ENCODE results near the gene LCP2. TPM values are rescaled to one million over a fixed set of nuclear protein-coding genes. Genes with fewer than 3 reads are reported as not detected.

LCP2 gene
- total and polyA plus RNA-seq, 10 of the 15 experiments (the other 5 are each of a cell fraction or from before 2014, with no cell fraction given) = 8.0 to 50.5 (median 20.6) TPM

GRCh38 chr5:170223360-170223759 is 74.2 kb downstream of the LCP2 start:
- ATAC-seq (no peak), FAIRE-seq (no peak), DNase-seq (ENCODE audit: low read depth, low spot score) (no peak)
- H3K79me2 ChIP-seq (ENCODE audit: control insufficient read depth, insufficient read depth, low read length) = no peaks in the 10 kb centered on the region
- intact Hi-C loops (cut with micrococcal nuclease; ENCODE audit: unreplicated experiment) = no loop called here
- no peaks in the 10 kb centered on the region for H4K20me1 ChIP-seq (ENCODE audit: control insufficient read depth, insufficient read depth)
- no peak overlapping the region for H3K4me3 ChIP-seq
- H3K27me3 ChIP-seq (replicated peaks in 1 of 2; ENCODE audit: control insufficient read depth in 2 of 2, insufficient read depth in 2 of 2, low read length in 1 of 2) = peaks cover 0 to 2% of the 10 kb centered on the region in 2 experiments; a peak in 1 of 4 replicates
- ChIA-PET RAD21 (ENCODE audit: unreplicated experiment) (interaction anchor here (1.1 to 4.9 kb wide), 5 partner anchors 115 to 198 kb away, joined by 3 to 60 read pairs (median 4); no protein-coding TSS in a partner anchor), CTCF (interaction anchor here (0.9 to 10.2 kb wide), 14 partner anchors 8 to 1236 kb away, joined by 3 to 180 read pairs (median 4); no protein-coding TSS in a partner anchor), SMC1A (ENCODE audit: uncharacterized antibody, unreplicated experiment) (interaction anchor here (0.9 to 7.1 kb wide), 10 partner anchors 13 to 202 kb away, joined by 3 to 66 read pairs (median 4); no protein-coding TSS in a partner anchor), POLR2A (no interaction called here)
- in situ Hi-C loops (cut with MboI) = loop anchor here (10.0 kb wide), 1 partner anchor 401 kb away; no protein-coding TSS in a partner anchor
- H2AFZ ChIP-seq (ENCODE audit: control insufficient read depth, low read depth, low read length) = no peak overlapping the region
- no peak overlapping the region for H3K9ac ChIP-seq (ENCODE audit: control insufficient read depth, insufficient read depth, low read length)
- TF ChIP-seq, protein P1, sequence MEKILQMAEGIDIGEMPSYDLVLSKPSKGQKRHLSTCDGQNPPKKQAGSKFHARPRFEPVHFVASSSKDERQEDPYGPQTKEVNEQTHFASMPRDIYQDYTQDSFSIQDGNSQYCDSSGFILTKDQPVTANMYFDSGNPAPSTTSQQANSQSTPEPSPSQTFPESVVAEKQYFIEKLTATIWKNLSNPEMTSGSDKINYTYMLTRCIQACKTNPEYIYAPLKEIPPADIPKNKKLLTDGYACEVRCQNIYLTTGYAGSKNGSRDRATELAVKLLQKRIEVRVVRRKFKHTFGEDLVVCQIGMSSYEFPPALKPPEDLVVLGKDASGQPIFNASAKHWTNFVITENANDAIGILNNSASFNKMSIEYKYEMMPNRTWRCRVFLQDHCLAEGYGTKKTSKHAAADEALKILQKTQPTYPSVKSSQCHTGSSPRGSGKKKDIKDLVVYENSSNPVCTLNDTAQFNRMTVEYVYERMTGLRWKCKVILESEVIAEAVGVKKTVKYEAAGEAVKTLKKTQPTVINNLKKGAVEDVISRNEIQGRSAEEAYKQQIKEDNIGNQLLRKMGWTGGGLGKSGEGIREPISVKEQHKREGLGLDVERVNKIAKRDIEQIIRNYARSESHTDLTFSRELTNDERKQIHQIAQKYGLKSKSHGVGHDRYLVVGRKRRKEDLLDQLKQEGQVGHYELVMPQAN (conservative IDR thresholded peaks at IDR 0.05) = no peak
- TF ChIP-seq ZNF207 (IDR thresholded peaks at IDR 0.05; ENCODE audit: borderline replicate concordance) (no peak), JUND (IDR thresholded peaks at IDR 0.05; ENCODE audit: low read depth, low read length) (no peak), ZNF24 (IDR thresholded peaks at IDR 0.05) (no peak), RAD21 (IDR thresholded peaks at IDR 0.05; ENCODE audit: insufficient read depth, low read depth, low read length) (no peak), POLR2AphosphoS5 (IDR thresholded peaks at IDR 0.05; ENCODE audit: low read length) (no peak), NBN (IDR thresholded peaks at IDR 0.05) (no peak), SUPT20H (IDR thresholded peaks at IDR 0.05; ENCODE audit: borderline replicate concordance, control insufficient read depth, low read depth, low read length) (no peak), BRCA1 (IDR thresholded peaks at IDR 0.05; ENCODE audit: low read depth, low read length) (no peak), IKZF1 (conservative IDR thresholded peaks at IDR 0.05) (no peak), SREBF1 (IDR thresholded peaks at IDR 0.05; ENCODE audit: low read length) (no peak), NRF1 (conservative IDR thresholded peaks at IDR 0.05; ENCODE audit: low read depth, low read length) (no peak), RFX5 (IDR thresholded peaks at IDR 0.05; ENCODE audit: low read depth, low read length) (no peak), CHD1 (IDR thresholded peaks at IDR 0.05; ENCODE audit: low read depth, low read length) (no peak), YBX1 (IDR thresholded peaks at IDR 0.05) (no peak)
- TF ChIP-seq, protein P2, sequence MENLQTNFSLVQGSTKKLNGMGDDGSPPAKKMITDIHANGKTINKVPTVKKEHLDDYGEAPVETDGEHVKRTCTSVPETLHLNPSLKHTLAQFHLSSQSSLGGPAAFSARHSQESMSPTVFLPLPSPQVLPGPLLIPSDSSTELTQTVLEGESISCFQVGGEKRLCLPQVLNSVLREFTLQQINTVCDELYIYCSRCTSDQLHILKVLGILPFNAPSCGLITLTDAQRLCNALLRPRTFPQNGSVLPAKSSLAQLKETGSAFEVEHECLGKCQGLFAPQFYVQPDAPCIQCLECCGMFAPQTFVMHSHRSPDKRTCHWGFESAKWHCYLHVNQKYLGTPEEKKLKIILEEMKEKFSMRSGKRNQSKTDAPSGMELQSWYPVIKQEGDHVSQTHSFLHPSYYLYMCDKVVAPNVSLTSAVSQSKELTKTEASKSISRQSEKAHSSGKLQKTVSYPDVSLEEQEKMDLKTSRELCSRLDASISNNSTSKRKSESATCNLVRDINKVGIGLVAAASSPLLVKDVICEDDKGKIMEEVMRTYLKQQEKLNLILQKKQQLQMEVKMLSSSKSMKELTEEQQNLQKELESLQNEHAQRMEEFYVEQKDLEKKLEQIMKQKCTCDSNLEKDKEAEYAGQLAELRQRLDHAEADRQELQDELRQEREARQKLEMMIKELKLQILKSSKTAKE (IDR thresholded peaks at IDR 0.05; ENCODE audit: low read depth, poor library complexity, severe bottlenecking) = no peak
- H3K27ac ChIP-seq (ENCODE audit: control insufficient read depth, insufficient read depth) = no peak overlapping the region
- no peak overlapping the region for H3K4me2 ChIP-seq (ENCODE audit: control insufficient read depth, insufficient read depth)
- H3K9me3 ChIP-seq (replicated peaks; ENCODE audit: control insufficient read depth, insufficient read depth, low read length) = no peaks in the 10 kb centered on the region
- H3K36me3 ChIP-seq (ENCODE audit: control insufficient read depth in 2 of 2, insufficient read depth in 2 of 2, low read length in 1 of 2) = no peaks in the 10 kb centered on the region
- no peaks in the 10 kb centered on the region for H3K4me1 ChIP-seq (ENCODE audit: control insufficient read depth, insufficient read depth, low read length)
- BruUV-seq (replicated peaks) = no TSS peak
